Ramos (cell line): Measurements from ENCODE around the gene PRPF8.

ENCODE experiments used
- in situ Hi-C: fragments of 300-500 bp; cut with MboI; formaldehyde crosslinking; loops from one replicate; pipeline ENCODE4 v1.14.3; 2022; ENCODE audit warnings: low sequenced_read_pairs; ENCODE audit not compliant: unreplicated experiment

PRPF8 gene

GRCh38 chr17:1648173-1648962 lies 36.3 kb downstream of the PRPF8 start:
- in situ Hi-C loops: no loop called here

GRCh38 chr17:1647802-1648171 lies 36.9 kb downstream of the PRPF8 start:
- in situ Hi-C loops: no loop called here

GRCh38 chr17:1646199-1646875 lies 38.3 kb downstream of the PRPF8 start:
- in situ Hi-C loops: no loop called here

- in situ Hi-C loops: no loop called here
These were observed 39.2 kb downstream of the PRPF8 start, which contains the start of gene SCARF1 for GRCh38 chr17:1645207-1646171. SCARF1 (minus strand) TSS chr17:1645732; CDS start chr17:1645697, 35 bp downstream.

- in situ Hi-C loops: no loop called here
These were observed 40.0 kb downstream of the PRPF8 start for GRCh38 chr17:1644493-1645206.

GRCh38 chr17:1643999-1644492 lies 40.6 kb downstream of the PRPF8 start:
- in situ Hi-C loops: no loop called here

- in situ Hi-C loops: no loop called here
These were observed 41.2 kb downstream of the PRPF8 start for GRCh38 chr17:1643293-1643998.

GRCh38 chr17:1641065-1641403 lies 43.6 kb downstream of the PRPF8 start:
- in situ Hi-C loops: no loop called here

- in situ Hi-C loops: no loop called here
These were observed 44.2 kb downstream of the PRPF8 start for GRCh38 chr17:1640329-1641064.

GRCh38 chr17:1639549-1640180 lies 45.0 kb downstream of the PRPF8 start:
- in situ Hi-C loops: no loop called here

- in situ Hi-C loops: no loop called here
These were observed 45.9 kb downstream of the PRPF8 start for GRCh38 chr17:1638624-1639300.

- in situ Hi-C loops: no loop called here
These were observed 46.5 kb downstream of the PRPF8 start for GRCh38 chr17:1638171-1638590.

GRCh38 chr17:1636732-1637285 lies 47.9 kb downstream of the PRPF8 start:
- in situ Hi-C loops: no loop called here

- in situ Hi-C loops: no loop called here
These were observed 48.8 kb downstream of the PRPF8 start for GRCh38 chr17:1635675-1636465.

- in situ Hi-C loops: no loop called here
These were observed 49.6 kb downstream of the PRPF8 start for GRCh38 chr17:1634841-1635650.

GRCh38 chr17:1630662-1631061 lies 54.0 kb downstream of the PRPF8 start:
- in situ Hi-C loops: no loop called here
